Choroid plexus epithelial cell (primary cell): ENCODE results near the gene TRDMT1.

Experiments
- DNase-seq: peaks from one replicate; pipeline ENCODE4 v3.0.0-alpha.2; 2010; ENCODE audit warnings: low read depth
- H3K4me3 ChIP-seq: 2 replicates; pipeline ENCODE4 v1.5.1; 2011; ENCODE audit warnings: low read depth, mild to moderate bottlenecking, control low read depth, low read length, moderate library complexity
- CTCF ChIP-seq: conservative IDR thresholded peaks from 2 replicates; pipeline ENCODE4 v1.5.1; 2011; ENCODE audit warnings: low read depth, mild to moderate bottlenecking, control low read depth, inconsistent platforms, low read length, moderate library complexity

Gene TRDMT1

GRCh38 chr10:17098012-17098411, 103.5 kb downstream of the TRDMT1 start:
- TF ChIP-seq CTCF, result no peak
- no peak overlapping the region for H3K4me3 ChIP-seq
- no peak for DNase-seq
